ENCODE data around the gene C17orf78.

The C17orf78 gene

GRCh38 chr17:37358830-37359681 is 16.7 kb upstream of the C17orf78 start (continued):
- TF ChIP-seq, protein P1, sequence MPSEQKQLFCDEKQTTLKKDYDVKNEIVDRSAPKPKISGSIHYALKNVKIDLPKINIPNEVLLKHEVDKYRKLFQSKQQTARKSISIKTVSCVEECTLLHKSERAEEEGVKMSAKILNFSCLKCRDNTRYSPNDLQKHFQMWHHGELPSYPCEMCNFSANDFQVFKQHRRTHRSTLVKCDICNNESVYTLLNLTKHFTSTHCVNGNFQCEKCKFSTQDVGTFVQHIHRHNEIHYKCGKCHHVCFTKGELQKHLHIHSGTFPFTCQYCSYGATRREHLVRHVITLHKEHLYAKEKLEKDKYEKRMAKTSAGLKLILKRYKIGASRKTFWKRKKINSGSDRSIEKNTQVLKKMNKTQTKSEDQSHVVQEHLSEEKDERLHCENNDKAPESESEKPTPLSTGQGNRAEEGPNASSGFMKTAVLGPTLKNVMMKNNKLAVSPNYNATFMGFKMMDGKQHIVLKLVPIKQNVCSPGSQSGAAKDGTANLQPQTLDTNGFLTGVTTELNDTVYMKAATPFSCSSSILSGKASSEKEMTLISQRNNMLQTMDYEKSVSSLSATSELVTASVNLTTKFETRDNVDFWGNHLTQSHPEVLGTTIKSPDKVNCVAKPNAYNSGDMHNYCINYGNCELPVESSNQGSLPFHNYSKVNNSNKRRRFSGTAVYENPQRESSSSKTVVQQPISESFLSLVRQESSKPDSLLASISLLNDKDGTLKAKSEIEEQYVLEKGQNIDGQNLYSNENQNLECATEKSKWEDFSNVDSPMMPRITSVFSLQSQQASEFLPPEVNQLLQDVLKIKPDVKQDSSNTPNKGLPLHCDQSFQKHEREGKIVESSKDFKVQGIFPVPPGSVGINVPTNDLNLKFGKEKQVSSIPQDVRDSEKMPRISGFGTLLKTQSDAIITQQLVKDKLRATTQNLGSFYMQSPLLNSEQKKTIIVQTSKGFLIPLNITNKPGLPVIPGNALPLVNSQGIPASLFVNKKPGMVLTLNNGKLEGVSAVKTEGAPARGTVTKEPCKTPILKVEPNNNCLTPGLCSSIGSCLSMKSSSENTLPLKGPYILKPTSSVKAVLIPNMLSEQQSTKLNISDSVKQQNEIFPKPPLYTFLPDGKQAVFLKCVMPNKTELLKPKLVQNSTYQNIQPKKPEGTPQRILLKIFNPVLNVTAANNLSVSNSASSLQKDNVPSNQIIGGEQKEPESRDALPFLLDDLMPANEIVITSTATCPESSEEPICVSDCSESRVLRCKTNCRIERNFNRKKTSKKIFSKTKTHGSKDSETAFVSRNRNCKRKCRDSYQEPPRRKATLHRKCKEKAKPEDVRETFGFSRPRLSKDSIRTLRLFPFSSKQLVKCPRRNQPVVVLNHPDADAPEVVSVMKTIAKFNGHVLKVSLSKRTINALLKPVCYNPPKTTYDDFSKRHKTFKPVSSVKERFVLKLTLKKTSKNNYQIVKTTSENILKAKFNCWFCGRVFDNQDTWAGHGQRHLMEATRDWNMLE (tag by site-specific recombination; conservative IDR thresholded peaks at IDR 0.05; ENCODE audit: low read depth): no peak
- TF ChIP-seq ZNF830 (tag by site-specific recombination; IDR thresholded peaks at IDR 0.05; ENCODE audit: low read depth) (no peak), ZNF514 (tag by site-specific recombination; IDR thresholded peaks at IDR 0.05) (no peak), ZNF24 (tag by site-specific recombination; IDR thresholded peaks at IDR 0.05) (peak; percentile 56; the same call in 1 of the 2 replicates), ZNF544 (tag by site-specific recombination; IDR thresholded peaks at IDR 0.05) (no peak), ZNF239 (tag by site-specific recombination; IDR thresholded peaks at IDR 0.05) (no peak), ZNF155 (tag by site-specific recombination; IDR thresholded peaks at IDR 0.05) (no peak), MEIS1 (CRISPR knock-in tag; IDR thresholded peaks at IDR 0.05; ENCODE audit: borderline replicate concordance) (no peak), TCF7L2 (IDR thresholded peaks at IDR 0.05; ENCODE audit: borderline replicate concordance, low read depth, low read length) (no peak), ZNF660 (tag by site-specific recombination; IDR thresholded peaks at IDR 0.05) (no peak; the same call in 1 of the 2 replicates), ZNF555 (tag by site-specific recombination; conservative IDR thresholded peaks at IDR 0.05) (no peak), ZNF26 (tag by site-specific recombination; IDR thresholded peaks at IDR 0.05) (no peak), ZNF132 (tag by site-specific recombination; IDR thresholded peaks at IDR 0.05; ENCODE audit: borderline replicate concordance) (no peak), ZNF600 (tag by site-specific recombination; IDR thresholded peaks at IDR 0.05) (peak; percentile 93), ZNF416 (tag by site-specific recombination; IDR thresholded peaks at IDR 0.05) (no peak), ZNF449 (tag by site-specific recombination; IDR thresholded peaks at IDR 0.05) (peak; percentile 55), ZNF114 (tag by site-specific recombination; IDR thresholded peaks at IDR 0.05) (no peak), ZNF394 (tag by site-specific recombination; IDR thresholded peaks at IDR 0.05; ENCODE audit: borderline replicate concordance) (peak; percentile 43; the same call in 1 of the 2 replicates), ZNF426 (tag by site-specific recombination; IDR thresholded peaks at IDR 0.05) (no peak), ZNF175 (tag by site-specific recombination; IDR thresholded peaks at IDR 0.05) (no peak), KLF17 (tag by site-specific recombination; IDR thresholded peaks at IDR 0.05) (peak; percentile 79), ZNF433 (tag by site-specific recombination; IDR thresholded peaks at IDR 0.05; ENCODE audit: low read depth) (no peak), ZNF747 (tag by site-specific recombination; IDR thresholded peaks at IDR 0.05) (no peak), ZNF639 (tag by site-specific recombination; IDR thresholded peaks at IDR 0.05) (no peak), ZFP41 (tag by site-specific recombination; IDR thresholded peaks at IDR 0.05; ENCODE audit: borderline replicate concordance) (no peak), SCRT2 (tag by site-specific recombination; IDR thresholded peaks at IDR 0.05) (no peak), ZNF701 (tag by site-specific recombination; IDR thresholded peaks at IDR 0.05) (no peak)
- TF ChIP-seq, protein P2, sequence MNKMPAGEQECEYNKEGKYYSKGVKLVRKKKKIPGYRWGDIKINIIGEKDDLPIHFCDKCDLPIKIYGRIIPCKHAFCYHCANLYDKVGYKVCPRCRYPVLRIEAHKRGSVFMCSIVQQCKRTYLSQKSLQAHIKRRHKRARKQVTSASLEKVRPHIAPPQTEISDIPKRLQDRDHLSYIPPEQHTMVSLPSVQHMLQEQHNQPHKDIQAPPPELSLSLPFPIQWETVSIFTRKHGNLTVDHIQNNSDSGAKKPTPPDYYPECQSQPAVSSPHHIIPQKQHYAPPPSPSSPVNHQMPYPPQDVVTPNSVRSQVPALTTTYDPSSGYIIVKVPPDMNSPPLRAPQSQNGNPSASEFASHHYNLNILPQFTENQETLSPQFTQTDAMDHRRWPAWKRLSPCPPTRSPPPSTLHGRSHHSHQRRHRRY (tag by site-specific recombination; IDR thresholded peaks at IDR 0.05): no peak
